Liver (tissue), 9 donors: ENCODE measurements around the gene IGLON5. TPM values are rescaled to one million over a fixed set of nuclear protein-coding genes. Genes with fewer than 3 reads are reported as not detected.
A peak's percentile ranks its signal among the peaks of the same experiment; 100 is the strongest.

Source experiments
- DNase-seq: peaks from one replicate; pipeline ENCODE4 v3.0.0-alpha.2; 2017; ENCODE audit warnings: low spot score
- H3K27ac ChIP-seq, 2 donors: one replicate each; pipeline ENCODE4 v1.7.0; 2013; ENCODE audit warnings: inconsistent platforms in 2 of 2, low read length in 2 of 2, control low read depth in 1 of 2, low read depth in 1 of 2, mild to moderate bottlenecking in 1 of 2
- H3K27me3 ChIP-seq, 4 donors: one replicate each; pipeline versions ENCODE4 v1.6.1 to v1.7.0; 2013; ENCODE audit warnings: low read length in 3 of 4, inconsistent platforms in 1 of 4, mild to moderate bottlenecking in 1 of 4, moderate library complexity in 1 of 4; ENCODE audit not compliant: control insufficient read depth in 4 of 4, insufficient read depth in 4 of 4
- H3K36me3 ChIP-seq, 4 donors: one replicate each; pipeline versions ENCODE4 v1.6.1 to v1.7.0; 2013; ENCODE audit warnings: low read length in 3 of 4, mild to moderate bottlenecking in 3 of 4, low read depth in 1 of 4, moderate library complexity in 1 of 4; ENCODE audit not compliant: control insufficient read depth in 4 of 4, insufficient read depth in 3 of 4
- H3K4me1 ChIP-seq, 4 donors: one replicate each; pipeline versions ENCODE4 v1.6.1 to v1.7.0; 2013; ENCODE audit warnings: low read length in 3 of 4, mild to moderate bottlenecking in 3 of 4, moderate library complexity in 1 of 4; ENCODE audit not compliant: control insufficient read depth in 4 of 4, insufficient read depth in 4 of 4
- H3K4me3 ChIP-seq, 3 donors: one replicate each; pipeline versions ENCODE4 v1.6.1 to v1.7.0; 2013; ENCODE audit warnings: low read length in 3 of 3, control low read depth in 1 of 3, low read depth in 1 of 3, mild to moderate bottlenecking in 1 of 3
- H3K9ac ChIP-seq, 2 donors: one replicate each; pipeline ENCODE4 v1.7.0; 2013; ENCODE audit warnings: low read length in 2 of 2, mild to moderate bottlenecking in 2 of 2, moderate library complexity in 2 of 2, control low read depth in 1 of 2, low read depth in 1 of 2
- H3K9me3 ChIP-seq, 4 donors: one replicate each; pipeline versions ENCODE4 v1.6.1 to v1.7.0; 2013; ENCODE audit warnings: low read length in 3 of 4; ENCODE audit not compliant: control insufficient read depth in 4 of 4
- ATF3 ChIP-seq: IDR thresholded peaks from 2 replicates; pipeline ENCODE4 v1.6.1; 2016; ENCODE audit warnings: antibody characterized with exemption
- CTCF ChIP-seq: fragments of 150-350 bp; IDR thresholded peaks from 2 replicates; pipeline ENCODE4 v1.5.1; 2017; ENCODE audit warnings: improper control_type of control experiment, low read depth, low read length; ENCODE audit not compliant: missing input control
- EGR1 ChIP-seq, 2 donors: IDR thresholded peaks; 2 replicates each; pipeline ENCODE4 v1.6.1; 2016 to 2018; ENCODE audit warnings: antibody characterized with exemption in 2 of 2, low read depth in 2 of 2
- FOXA1 ChIP-seq: IDR thresholded peaks from 2 replicates; pipeline ENCODE4 v1.6.1; 2016; ENCODE audit warnings: antibody characterized with exemption
- FOXA2 ChIP-seq: IDR thresholded peaks from 2 replicates; pipeline ENCODE4 v1.6.1; 2016; ENCODE audit warnings: antibody characterized with exemption
- GABPA ChIP-seq, 2 donors: IDR thresholded peaks in 1 of 2; conservative IDR thresholded peaks in 1 of 2; 2 replicates each; pipeline ENCODE4 v1.6.1; 2016; ENCODE audit warnings: antibody characterized with exemption in 2 of 2, mild to moderate bottlenecking in 1 of 2, moderate library complexity in 1 of 2
- HNF4A ChIP-seq, 2 donors: conservative IDR thresholded peaks; 2 replicates each; pipeline ENCODE4 v1.6.1; 2016; ENCODE audit warnings: antibody characterized with exemption in 2 of 2, mild to moderate bottlenecking in 2 of 2
- HNF4G ChIP-seq: IDR thresholded peaks from 2 replicates; pipeline ENCODE4 v1.6.1; 2016; ENCODE audit warnings: antibody characterized with exemption
- JUND ChIP-seq, 2 donors: IDR thresholded peaks; 2 replicates each; pipeline ENCODE4 v1.6.1; 2016; ENCODE audit warnings: antibody characterized with exemption in 2 of 2
- MAX ChIP-seq: IDR thresholded peaks from 2 replicates; pipeline ENCODE4 v1.6.1; 2016; ENCODE audit warnings: antibody characterized with exemption
- NR2F2 ChIP-seq: IDR thresholded peaks from 2 replicates; pipeline ENCODE4 v1.6.1; 2016; ENCODE audit warnings: antibody characterized with exemption
- RAD21 ChIP-seq, 2 donors: IDR thresholded peaks; 2 replicates each; pipeline ENCODE4 v1.6.1; 2016; ENCODE audit warnings: antibody characterized with exemption in 2 of 2, mild to moderate bottlenecking in 2 of 2
- REST ChIP-seq: IDR thresholded peaks from 2 replicates; pipeline ENCODE4 v1.6.1; 2016; ENCODE audit warnings: antibody characterized with exemption, mild to moderate bottlenecking
- RXRA ChIP-seq, 2 donors: IDR thresholded peaks; 2 replicates each; pipeline ENCODE4 v1.6.1; 2017 to 2018; ENCODE audit warnings: antibody characterized with exemption in 2 of 2, mild to moderate bottlenecking in 1 of 2
- SP1 ChIP-seq: IDR thresholded peaks from 2 replicates; pipeline ENCODE4 v1.6.1; 2018; ENCODE audit warnings: antibody characterized with exemption, mild to moderate bottlenecking
- TAF1 ChIP-seq: conservative IDR thresholded peaks from 2 replicates; pipeline ENCODE4 v1.6.1; 2016; ENCODE audit warnings: antibody characterized with exemption, mild to moderate bottlenecking
- YY1 ChIP-seq: IDR thresholded peaks from 2 replicates; pipeline ENCODE4 v1.6.1; 2016; ENCODE audit warnings: antibody characterized with exemption, mild to moderate bottlenecking
- ZBTB33 ChIP-seq: IDR thresholded peaks from 2 replicates; pipeline ENCODE4 v1.6.1; 2016; ENCODE audit warnings: antibody characterized with exemption
- WGBS: extraction: QIAGEN DNeasy Blood & Tissue Kit; methylation state at CpG from one replicate; pipeline ENCODE4 v1.1.7; 2013; 5-methylcytosine and 5-hydroxymethylcytosine counted together
- polyA plus RNA-seq, 2 donors: library from polyadenylated mRNA; stranded (reverse) in 1 of 2; unstranded in 1 of 2; fragments of 200-250 nt in 1 of 2; fragments of >200 nt in 1 of 2; fragmentation: Nextera tagmentation in 1 of 2; extraction: Ambion mirVana in 1 of 2; gene quantifications; one replicate each; pipeline versions ENCODE4 v1.2.1 to v1.2.3, GENCODE V29; 2013 to 2015
- total RNA-seq, 2 donors: library from RNA; depleted of rRNA; stranded (reverse); fragments of >200 nt; gene quantifications; one replicate each; pipeline ENCODE4 v1.2.3, GENCODE V29; 2014
- donor health status: healthy.
- donor health status: healthy.
- donor health status: healthy.
- donor health status: healthy.
- donor health status: healthy.

Gene IGLON5
- total and polyA plus RNA-seq, 4 donors, result 0.25 to 0.46 (median 0.25) TPM; not detected in 1

- DNase-seq, result no peak
- H3K36me3 ChIP-seq, result no peaks in the 10 kb centered on the region
- peak within 1 kb of the TSS; percentile 58 to 78 (median 72) for H3K4me3 ChIP-seq
- H3K9ac ChIP-seq, result peak within 1 kb of the TSS in 1 of 2 donors; percentile 62
- no peaks in the 10 kb centered on the region for H3K9me3 ChIP-seq
- peaks cover 0 to 31% (median 21%) of the 10 kb centered on the region in 4 donors for H3K4me1 ChIP-seq
- peak within 1 kb of the TSS; percentile 69 to 98 for H3K27ac ChIP-seq
- 76% methylated on average over 23 of the region's 23 CpGs for WGBS
- no peaks in the 10 kb centered on the region for H3K27me3 ChIP-seq
- no peak for TF ChIP-seq GABPA (IDR thresholded peaks at IDR 0.05 in 1 of 2, conservative IDR thresholded peaks at IDR 0.05 in 1 of 2)
- no peak for TF ChIP-seq MAX
- no peak for TF ChIP-seq FOXA2
- TF ChIP-seq RAD21 (IDR thresholded peaks at IDR 0.05), result no peak
- TF ChIP-seq HNF4A (conservative IDR thresholded peaks at IDR 0.05), result no peak
- TF ChIP-seq YY1, result no peak
- no peak for TF ChIP-seq NR2F2
- TF ChIP-seq SP1, result no peak
- TF ChIP-seq REST, result no peak
- TF ChIP-seq TAF1, result no peak
- no peak for TF ChIP-seq FOXA1
- TF ChIP-seq JUND (IDR thresholded peaks at IDR 0.05), result no peak
- TF ChIP-seq CTCF, result no peak
- no peak for TF ChIP-seq EGR1 (IDR thresholded peaks at IDR 0.05; ENCODE audit: low read depth in 2 of 2)
- no peak for TF ChIP-seq ATF3
- TF ChIP-seq RXRA (IDR thresholded peaks at IDR 0.05), result no peak
- TF ChIP-seq ZBTB33, result no peak
- TF ChIP-seq HNF4G, result no peak
Observed at GRCh38 chr19:51368366-51369282, 57.2 kb downstream of the IGLON5 start, which contains the start of gene CLDND2. Gene CLDND2 (minus strand): TSS chr19:51369003. CDS start chr19:51368577, 426 bp downstream.
